Mesothelial cell of epicardium (in vitro differentiated cells): ENCODE measurements around the gene OBSCN. TPM values are rescaled to one million over a fixed set of nuclear protein-coding genes. Genes with fewer than 3 reads are reported as not detected.

Source experiments
- DNase-seq, 2 experiments: peaks; one replicate each; pipeline ENCODE4 v3.0.0; 2021; ENCODE audit warnings: low spot score in 2 of 2; ENCODE audit not compliant: unreplicated experiment in 2 of 2
- H3K27ac Mint-ChIP-seq: 2 replicates; pipeline ENCODE4 v1.8.0; 2021; ENCODE audit warnings: mixed read lengths
- H3K27me3 Mint-ChIP-seq: 2 replicates; pipeline ENCODE4 v1.8.0; 2021; ENCODE audit warnings: low read depth, mixed read lengths
- H3K36me3 Mint-ChIP-seq: 2 replicates; pipeline ENCODE4 v1.8.0; 2021; ENCODE audit warnings: mixed read lengths
- H3K4me1 Mint-ChIP-seq: 2 replicates; pipeline ENCODE4 v1.8.0; 2021; ENCODE audit warnings: mixed read lengths
- H3K4me3 Mint-ChIP-seq: 2 replicates; pipeline ENCODE4 v1.8.0; 2021; ENCODE audit warnings: mild to moderate bottlenecking, moderate library complexity, mixed read lengths
- H3K9me3 Mint-ChIP-seq: 2 replicates; pipeline ENCODE4 v1.8.0; 2021; ENCODE audit warnings: mixed read lengths
- CTCF ChIP-seq: fragments of 200-600 bp; sonication (generic); IDR thresholded peaks from one replicate; pipeline ENCODE4 v1.5.0; 2021; ENCODE audit warnings: antibody characterized with exemption; ENCODE audit not compliant: unreplicated experiment
- total RNA-seq: library from RNA; stranded (reverse); gene quantifications from 3 replicates; pipeline ENCODE4 v1.2.1, GENCODE V29; 2021

OBSCN gene
- total RNA-seq, 1 donor from 2014 or later, result 113 TPM

GRCh38 chr1:228408869-228409805 is 201.3 kb downstream of the OBSCN start:
- Mint-ChIP-seq H3K27ac (peak overlapping the region; percentile 67), H3K4me1 (peaks cover 50% of the 10 kb centered on the region), H3K27me3 (no peaks in the 10 kb centered on the region), H3K36me3 (peaks cover 2% of the 10 kb centered on the region), H3K9me3 (no peaks in the 10 kb centered on the region), H3K4me3 (peak overlapping the region; percentile 33)
- no peak for DNase-seq
- no peak for TF ChIP-seq CTCF

- Mint-ChIP-seq H3K4me3 (no peak overlapping the region), H3K36me3 (peaks cover 2% of the 10 kb centered on the region), H3K4me1 (peaks cover 46% of the 10 kb centered on the region), H3K27me3 (no peaks in the 10 kb centered on the region), H3K9me3 (no peaks in the 10 kb centered on the region), H3K27ac (peak overlapping the region; percentile 56)
- no peak for TF ChIP-seq CTCF
- no peak for DNase-seq
Observed at GRCh38 chr1:228410015-228410414, 202.2 kb downstream of the OBSCN start.

GRCh38 chr1:228410671-228411070 is 202.8 kb downstream of the OBSCN start:
- DNase-seq, result no peak
- Mint-ChIP-seq H3K27ac (peak overlapping the region; percentile 56), H3K4me1 (peaks cover 46% of the 10 kb centered on the region), H3K27me3 (no peaks in the 10 kb centered on the region), H3K36me3 (peaks cover 2% of the 10 kb centered on the region), H3K4me3 (no peak overlapping the region), H3K9me3 (no peaks in the 10 kb centered on the region)
- no peak for TF ChIP-seq CTCF

GRCh38 chr1:228411121-228411520 is 203.3 kb downstream of the OBSCN start:
- peaks cover 48% of the 10 kb centered on the region for H3K4me1 Mint-ChIP-seq
- H3K9me3 Mint-ChIP-seq, result no peaks in the 10 kb centered on the region
- TF ChIP-seq CTCF, result no peak
- DNase-seq, result no peak
- H3K36me3 Mint-ChIP-seq, result peaks cover 2% of the 10 kb centered on the region
- H3K4me3 Mint-ChIP-seq, result no peak overlapping the region
- H3K27me3 Mint-ChIP-seq, result no peaks in the 10 kb centered on the region
- no peak overlapping the region for H3K27ac Mint-ChIP-seq

GRCh38 chr1:228411548-228412430 is 203.9 kb downstream of the OBSCN start:
- TF ChIP-seq CTCF, result no peak
- no peak overlapping the region for H3K4me3 Mint-ChIP-seq
- DNase-seq, result no peak
- H3K36me3 Mint-ChIP-seq, result peaks cover 2% of the 10 kb centered on the region
- peaks cover 51% of the 10 kb centered on the region for H3K4me1 Mint-ChIP-seq
- peak overlapping the region; percentile 50 for H3K27ac Mint-ChIP-seq
- H3K9me3 Mint-ChIP-seq, result no peaks in the 10 kb centered on the region
- H3K27me3 Mint-ChIP-seq, result no peaks in the 10 kb centered on the region
